Left kidney (tissue), 8 donors: Measurements from ENCODE around the gene SPATA12. TPM values are rescaled to one million over a fixed set of nuclear protein-coding genes. Genes with fewer than 3 reads are reported as not detected.
A peak's percentile ranks its signal among the peaks of the same experiment; 100 is the strongest.

ENCODE experiments used
- DNase-seq: peaks from one replicate; pipeline ENCODE4 v3.0.0-alpha.2; 2013
- long read RNA-seq, 8 donors: transcript quantifications; one replicate each; lab custom pipeline, GENCODE V29; 2026
- polyA plus RNA-seq: library from polyadenylated mRNA; unstranded; fragments of 120-200 nt; gene quantifications from one replicate; pipeline ENCODE4 v1.2.1, GENCODE V29; 2013; ENCODE audit not compliant: insufficient read length

Gene SPATA12
- 0.22 TPM for polyA plus RNA-seq
- long read RNA-seq, donor 1, result 0 reads
- long read RNA-seq, donor 2, result 0 reads
- long read RNA-seq, donor 3, result 0 reads
- long read RNA-seq, donor 4, result 0 reads
- long read RNA-seq, donor 5, result 0 reads
- long read RNA-seq, donor 6, result 0 reads
- long read RNA-seq, donor 7, result 0 reads
- long read RNA-seq, donor 8, result 0 reads

- DNase-seq, result no peak
Measured at GRCh38 chr3:57060089-57060821, at the start of gene SPATA12. SPATA12 (plus strand) TSS chr3:57060664; CDS start chr3:57073695, 13,031 bp downstream.

- DNase-seq, result no peak
Measured at GRCh38 chr3:57011022-57011421, 49.4 kb upstream of the SPATA12 start.

GRCh38 chr3:57012847-57013246 is 47.6 kb upstream of the SPATA12 start:
- DNase-seq, result no peak

GRCh38 chr3:57015350-57015729 is 45.1 kb upstream of the SPATA12 start:
- DNase-seq, result no peak

- DNase-seq, result no peak
Measured at GRCh38 chr3:57015912-57016311, 44.6 kb upstream of the SPATA12 start.

- DNase-seq, result no peak
Measured at GRCh38 chr3:57017459-57017845, 43.0 kb upstream of the SPATA12 start.

GRCh38 chr3:57018246-57018645 is 42.2 kb upstream of the SPATA12 start:
- DNase-seq, result no peak

GRCh38 chr3:57019057-57019456 is 41.4 kb upstream of the SPATA12 start:
- DNase-seq, result no peak

- no peak for DNase-seq
Measured at GRCh38 chr3:57025237-57025636, 35.2 kb upstream of the SPATA12 start.

- no peak for DNase-seq
Measured at GRCh38 chr3:57026944-57027343, 33.5 kb upstream of the SPATA12 start.

GRCh38 chr3:57029383-57029782 is 31.1 kb upstream of the SPATA12 start:
- DNase-seq, result no peak

- DNase-seq, result peak; percentile 57
Measured at GRCh38 chr3:57029924-57030323, 30.5 kb upstream of the SPATA12 start.

GRCh38 chr3:57030721-57031120 is 29.7 kb upstream of the SPATA12 start:
- no peak for DNase-seq

GRCh38 chr3:57031631-57032541 is 28.6 kb upstream of the SPATA12 start:
- no peak for DNase-seq

- DNase-seq, result no peak
Measured at GRCh38 chr3:57036952-57037351, 23.5 kb upstream of the SPATA12 start.

- DNase-seq, result no peak
Measured at GRCh38 chr3:57038466-57039164, 21.8 kb upstream of the SPATA12 start.

GRCh38 chr3:57041674-57042073 is 18.8 kb upstream of the SPATA12 start:
- DNase-seq, result no peak

- no peak for DNase-seq
Measured at GRCh38 chr3:57043518-57043917, 16.9 kb upstream of the SPATA12 start.

GRCh38 chr3:57046101-57046765 is 14.2 kb upstream of the SPATA12 start:
- no peak for DNase-seq

GRCh38 chr3:57048052-57048671 is 12.3 kb upstream of the SPATA12 start:
- no peak for DNase-seq

GRCh38 chr3:57048728-57049127 is 11.7 kb upstream of the SPATA12 start:
- DNase-seq, result no peak
